Measurements from ENCODE around the gene KIF24. TPM values are rescaled to one million over a fixed set of nuclear protein-coding genes. Genes with fewer than 3 reads are reported as not detected.
A peak's percentile ranks its signal among the peaks of the same experiment; 100 is the strongest.

KIF24 gene, protein sequence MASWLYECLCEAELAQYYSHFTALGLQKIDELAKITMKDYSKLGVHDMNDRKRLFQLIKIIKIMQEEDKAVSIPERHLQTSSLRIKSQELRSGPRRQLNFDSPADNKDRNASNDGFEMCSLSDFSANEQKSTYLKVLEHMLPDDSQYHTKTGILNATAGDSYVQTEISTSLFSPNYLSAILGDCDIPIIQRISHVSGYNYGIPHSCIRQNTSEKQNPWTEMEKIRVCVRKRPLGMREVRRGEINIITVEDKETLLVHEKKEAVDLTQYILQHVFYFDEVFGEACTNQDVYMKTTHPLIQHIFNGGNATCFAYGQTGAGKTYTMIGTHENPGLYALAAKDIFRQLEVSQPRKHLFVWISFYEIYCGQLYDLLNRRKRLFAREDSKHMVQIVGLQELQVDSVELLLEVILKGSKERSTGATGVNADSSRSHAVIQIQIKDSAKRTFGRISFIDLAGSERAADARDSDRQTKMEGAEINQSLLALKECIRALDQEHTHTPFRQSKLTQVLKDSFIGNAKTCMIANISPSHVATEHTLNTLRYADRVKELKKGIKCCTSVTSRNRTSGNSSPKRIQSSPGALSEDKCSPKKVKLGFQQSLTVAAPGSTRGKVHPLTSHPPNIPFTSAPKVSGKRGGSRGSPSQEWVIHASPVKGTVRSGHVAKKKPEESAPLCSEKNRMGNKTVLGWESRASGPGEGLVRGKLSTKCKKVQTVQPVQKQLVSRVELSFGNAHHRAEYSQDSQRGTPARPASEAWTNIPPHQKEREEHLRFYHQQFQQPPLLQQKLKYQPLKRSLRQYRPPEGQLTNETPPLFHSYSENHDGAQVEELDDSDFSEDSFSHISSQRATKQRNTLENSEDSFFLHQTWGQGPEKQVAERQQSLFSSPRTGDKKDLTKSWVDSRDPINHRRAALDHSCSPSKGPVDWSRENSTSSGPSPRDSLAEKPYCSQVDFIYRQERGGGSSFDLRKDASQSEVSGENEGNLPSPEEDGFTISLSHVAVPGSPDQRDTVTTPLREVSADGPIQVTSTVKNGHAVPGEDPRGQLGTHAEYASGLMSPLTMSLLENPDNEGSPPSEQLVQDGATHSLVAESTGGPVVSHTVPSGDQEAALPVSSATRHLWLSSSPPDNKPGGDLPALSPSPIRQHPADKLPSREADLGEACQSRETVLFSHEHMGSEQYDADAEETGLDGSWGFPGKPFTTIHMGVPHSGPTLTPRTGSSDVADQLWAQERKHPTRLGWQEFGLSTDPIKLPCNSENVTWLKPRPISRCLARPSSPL (N-terminal part only)
- total RNA-seq (under 1 TPM; 0.32 to 0.78 TPM), polyA plus RNA-seq (under 1 TPM in 1 of 2 donors, not detected in 1; 0.10 TPM)
- long read RNA-seq, donor 1, partial matches to known transcripts = 0 of 1 reads
- long read RNA-seq, donor 1, other reads (novel, unspliced or antisense) = 1 of 1 reads
- long read RNA-seq, donor 2, partial matches to known transcripts = 0 of 1 reads
- long read RNA-seq, donor 2, other reads (novel, unspliced or antisense) = 1 of 1 reads

DNA sequence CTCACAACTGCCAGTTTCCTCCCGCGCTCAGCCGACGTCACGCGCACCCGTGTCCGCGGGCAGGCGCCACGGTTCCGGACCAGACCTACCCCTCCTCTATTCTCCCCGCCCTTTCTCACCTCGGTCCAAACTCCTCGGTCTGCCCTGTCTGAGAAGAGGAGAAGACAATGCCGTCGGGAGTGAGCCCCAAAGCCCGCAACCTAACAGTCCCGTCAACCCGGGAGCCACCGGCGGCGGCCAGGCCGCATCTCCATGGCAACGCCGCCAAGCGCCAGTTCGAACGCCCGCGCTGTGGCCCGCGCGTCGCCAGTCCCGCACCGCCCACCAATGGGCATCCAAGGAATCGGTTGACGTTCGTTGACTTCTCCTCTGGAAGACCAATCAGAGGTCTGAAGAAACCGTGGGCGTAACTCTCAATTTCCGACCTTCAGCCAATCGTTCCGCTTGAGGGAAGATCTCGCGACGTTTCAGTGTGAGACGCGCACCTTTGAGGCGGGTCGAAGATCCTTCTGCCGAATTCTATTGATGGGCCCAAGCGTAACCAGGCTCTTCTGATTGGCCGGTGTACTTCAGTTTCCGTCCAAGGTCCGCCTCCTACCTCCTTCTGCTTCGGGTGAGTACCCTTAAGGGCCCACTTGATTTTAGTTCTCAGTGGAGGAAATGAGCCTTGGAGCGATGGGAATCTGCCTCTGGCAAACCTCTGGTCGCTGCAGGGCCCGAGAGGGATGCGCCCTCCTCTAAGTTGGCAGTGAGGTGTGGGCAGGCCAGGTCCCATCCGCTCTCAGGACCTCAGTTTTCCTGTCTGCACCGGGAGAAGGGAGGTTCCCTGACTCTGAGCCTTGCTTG, at the start of gene KIF24, which contains the start of gene NUDT2:
Gene KIF24, minus strand, starts transcription at position 282 of the 846 bp plus-strand sequence. CDS start 17,922 bp downstream, outside the sequence.
Gene NUDT2, plus strand, starts transcription at position 583 of the 846 bp plus-strand sequence. CDS start 9,471 bp downstream, outside the sequence.
- Histone ChIP-seq H3K36me3 (ENCODE audit: control insufficient read depth in 1 of 2, insufficient read depth in 2 of 2, low read length in 1 of 2) (no peaks in the 10 kb centered on the region), H3K4me3 (ENCODE audit: low read length in 2 of 2) (peak within 1 kb of the TSS; percentile 76 to 84), H3K27me3 (ENCODE audit: control insufficient read depth in 1 of 2, insufficient read depth in 2 of 2, low read length in 1 of 2) (no peaks in the 10 kb centered on the region), H3K4me1 (ENCODE audit: control insufficient read depth in 1 of 2, insufficient read depth in 2 of 2, low read length in 2 of 2) (no peaks in the 10 kb centered on the region), H3K27ac (ENCODE audit: low read depth in 1 of 2, low read length in 2 of 2) (peak within 1 kb of the TSS in 1 of 2 donors; percentile 93), H3K9me3 (ENCODE audit: control insufficient read depth, low read length) (no peaks in the 10 kb centered on the region)
- peak; percentile 98 for DNase-seq
- intact Hi-C loops (cut with DNase I) = loop anchor here in 1 of 2 donors (1.0 to 10.0 kb wide), 2 partner anchors 48 to 204 kb away; partner anchors contain the start of gene DCAF12
- 0% methylated on average over 57 to 64 of the region's 64 CpGs for WGBS, 2 donors
- ATAC-seq (ENCODE audit: low FRiP score) = peak; percentile 98

GRCh38 chr9:34378376-34379060, 49.5 kb upstream of the KIF24 start:
- no peak overlapping the region for H3K4me3 ChIP-seq (ENCODE audit: low read length in 2 of 2)
- DNase-seq (no peak), ATAC-seq (ENCODE audit: low FRiP score) (no peak)
- H3K4me1 ChIP-seq (ENCODE audit: control insufficient read depth in 1 of 2, insufficient read depth in 2 of 2, low read length in 2 of 2) = no peaks in the 10 kb centered on the region
- no peaks in the 10 kb centered on the region for H3K36me3 ChIP-seq (ENCODE audit: control insufficient read depth in 1 of 2, insufficient read depth in 2 of 2, low read length in 1 of 2)
- 95 to 96% methylated on average over 3 of the region's 3 CpGs for WGBS, 2 donors
- H3K9me3 ChIP-seq (ENCODE audit: control insufficient read depth, low read length) = no peaks in the 10 kb centered on the region
- no peaks in the 10 kb centered on the region for H3K27me3 ChIP-seq (ENCODE audit: control insufficient read depth in 1 of 2, insufficient read depth in 2 of 2, low read length in 1 of 2)
- intact Hi-C loops (cut with DNase I) = loop anchor here (1.0 to 5.0 kb wide), 3 partner anchors 46 to 126 kb away; no protein-coding TSS in a partner anchor
- H3K27ac ChIP-seq (ENCODE audit: low read depth in 1 of 2, low read length in 2 of 2) = no peak overlapping the region

GRCh38 chr9:34377404-34377746, 48.3 kb upstream of the KIF24 start:
- Histone ChIP-seq H3K27me3 (ENCODE audit: control insufficient read depth in 1 of 2, insufficient read depth in 2 of 2, low read length in 1 of 2) (no peaks in the 10 kb centered on the region), H3K9me3 (ENCODE audit: control insufficient read depth, low read length) (no peaks in the 10 kb centered on the region), H3K4me1 (ENCODE audit: control insufficient read depth in 1 of 2, insufficient read depth in 2 of 2, low read length in 2 of 2) (no peaks in the 10 kb centered on the region), H3K36me3 (ENCODE audit: control insufficient read depth in 1 of 2, insufficient read depth in 2 of 2, low read length in 1 of 2) (no peaks in the 10 kb centered on the region), H3K4me3 (ENCODE audit: low read length in 2 of 2) (peak overlapping the region; percentile 39 to 56), H3K27ac (ENCODE audit: low read depth in 1 of 2, low read length in 2 of 2) (no peak overlapping the region)
- DNase-seq = peak; percentile 56 to 80
- 0 to 1% methylated on average over 21 of the region's 21 CpGs for WGBS, 2 donors
- intact Hi-C loops (cut with DNase I) = loop anchor here in 1 of 2 donors (1.0 to 5.0 kb wide), 2 partner anchors 48 to 125 kb away; partner anchors contain the start of genes KIF24 and NUDT2
- ATAC-seq (ENCODE audit: low FRiP score) = no peak

DNA sequence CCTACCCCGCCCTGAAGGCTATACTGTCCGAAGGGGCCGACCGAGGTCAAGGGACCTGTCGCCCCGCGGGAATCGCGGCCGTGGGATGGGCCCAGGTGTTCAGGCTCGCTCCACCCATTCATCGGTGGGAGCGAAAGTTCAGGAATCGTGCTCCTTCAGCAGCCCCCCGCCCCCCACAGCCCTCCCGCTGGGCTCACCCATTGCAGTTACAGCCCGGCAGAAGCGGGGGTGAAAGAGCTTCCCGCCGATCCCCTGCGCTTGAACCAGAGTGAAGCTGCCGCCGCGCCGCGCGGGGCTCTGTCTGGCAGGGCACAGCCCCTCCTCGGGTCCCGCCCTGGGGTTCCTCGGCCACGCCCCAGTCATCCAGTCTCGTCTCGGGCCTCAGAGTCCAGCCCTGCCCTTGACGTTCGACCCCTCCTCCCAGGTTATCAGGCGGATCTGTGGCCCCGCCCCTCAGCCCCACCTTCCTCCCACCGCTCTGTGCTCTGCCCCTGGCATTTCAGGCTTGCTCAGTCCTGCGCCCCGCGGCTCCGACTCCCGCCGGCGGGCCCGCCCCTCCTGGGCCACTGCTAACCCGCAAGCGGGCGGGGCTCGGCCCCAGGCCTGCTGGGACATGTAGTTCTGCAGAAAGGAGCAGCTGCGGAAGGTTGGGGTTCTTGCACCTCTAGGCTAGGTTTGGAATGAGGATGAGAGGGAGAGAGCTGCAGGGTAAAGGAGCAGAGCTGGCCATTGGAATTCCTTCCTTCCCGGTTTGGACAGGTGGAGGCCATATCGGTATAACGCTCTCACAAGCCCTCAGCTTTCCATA, 47.7 kb upstream of the KIF24 start, which contains the start of gene MYORG:
Gene MYORG, minus strand, starts transcription at position 303 of the 808 bp plus-strand sequence. CDS start 3,955 bp downstream, outside the sequence.
- intact Hi-C loops (cut with DNase I) = loop anchor here in 1 of 2 donors (1.0 to 5.0 kb wide), 2 partner anchors 47 to 124 kb away; partner anchors contain the start of genes KIF24 and NUDT2
- Histone ChIP-seq H3K27me3 (ENCODE audit: control insufficient read depth in 1 of 2, insufficient read depth in 2 of 2, low read length in 1 of 2) (no peaks in the 10 kb centered on the region), H3K4me1 (ENCODE audit: control insufficient read depth in 1 of 2, insufficient read depth in 2 of 2, low read length in 2 of 2) (no peaks in the 10 kb centered on the region), H3K27ac (ENCODE audit: low read depth in 1 of 2, low read length in 2 of 2) (peak within 1 kb of the TSS in 1 of 2 donors; percentile 23), H3K4me3 (ENCODE audit: low read length in 2 of 2) (peak within 1 kb of the TSS; percentile 39 to 56), H3K9me3 (ENCODE audit: control insufficient read depth, low read length) (no peaks in the 10 kb centered on the region), H3K36me3 (ENCODE audit: control insufficient read depth in 1 of 2, insufficient read depth in 2 of 2, low read length in 1 of 2) (no peaks in the 10 kb centered on the region)
- 0% methylated on average over 48 to 54 of the region's 54 CpGs for WGBS, 2 donors
- ATAC-seq (ENCODE audit: low FRiP score) (peak; percentile 91), DNase-seq (peak; percentile 96)

DNA sequence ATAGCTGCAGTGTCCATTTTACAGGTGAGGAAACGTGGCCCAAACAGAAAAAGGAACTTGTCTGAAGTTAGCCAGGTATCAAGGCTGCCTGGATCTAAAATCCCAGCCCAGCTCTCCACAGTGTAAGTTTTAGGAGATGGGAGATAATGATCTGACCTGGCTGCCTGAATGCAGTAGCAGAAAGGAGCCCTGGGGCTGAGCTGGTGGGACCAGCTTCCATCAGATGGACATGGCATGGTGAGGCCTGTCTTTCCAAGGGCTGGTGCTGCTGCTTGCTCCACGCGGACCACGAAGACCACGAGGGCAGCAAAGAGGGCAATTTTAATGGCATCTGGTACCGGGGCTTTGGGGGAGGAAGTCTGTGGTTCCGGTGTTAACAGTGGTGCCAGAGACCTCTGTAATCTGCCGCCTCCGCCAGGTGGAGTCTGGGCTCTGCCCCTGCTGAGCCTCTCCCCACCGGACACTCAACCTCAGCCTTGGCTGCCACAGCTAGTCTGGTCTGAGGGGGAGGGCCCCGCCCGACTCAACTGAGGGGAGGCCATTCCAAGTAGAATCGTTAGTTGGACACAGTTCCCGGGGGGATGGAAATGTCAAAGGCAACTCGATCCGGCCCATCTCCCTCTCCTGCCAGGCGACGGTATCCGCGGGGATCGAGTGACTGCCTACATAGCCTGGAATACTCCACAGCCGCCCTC, 47.0 kb upstream of the KIF24 start:
- no peaks in the 10 kb centered on the region for H3K4me1 ChIP-seq (ENCODE audit: control insufficient read depth in 1 of 2, insufficient read depth in 2 of 2, low read length in 2 of 2)
- peak overlapping the region; percentile 14 to 39 for H3K4me3 ChIP-seq (ENCODE audit: low read length in 2 of 2)
- no peaks in the 10 kb centered on the region for H3K36me3 ChIP-seq (ENCODE audit: control insufficient read depth in 1 of 2, insufficient read depth in 2 of 2, low read length in 1 of 2)
- intact Hi-C loops (cut with DNase I) = loop anchor here in 1 of 2 donors (5.0 kb wide), 1 partner anchor 124 kb away; no protein-coding TSS in a partner anchor
- 10 to 12% methylated on average over 22 of the region's 22 CpGs for WGBS, 2 donors
- DNase-seq = peak; percentile 62 to 80
- no peaks in the 10 kb centered on the region for H3K9me3 ChIP-seq (ENCODE audit: control insufficient read depth, low read length)
- no peaks in the 10 kb centered on the region for H3K27me3 ChIP-seq (ENCODE audit: control insufficient read depth in 1 of 2, insufficient read depth in 2 of 2, low read length in 1 of 2)
- H3K27ac ChIP-seq (ENCODE audit: low read depth in 1 of 2, low read length in 2 of 2) = peak overlapping the region in 1 of 2 donors; percentile 23
- peak; percentile 29 for ATAC-seq (ENCODE audit: low FRiP score)

DNA sequence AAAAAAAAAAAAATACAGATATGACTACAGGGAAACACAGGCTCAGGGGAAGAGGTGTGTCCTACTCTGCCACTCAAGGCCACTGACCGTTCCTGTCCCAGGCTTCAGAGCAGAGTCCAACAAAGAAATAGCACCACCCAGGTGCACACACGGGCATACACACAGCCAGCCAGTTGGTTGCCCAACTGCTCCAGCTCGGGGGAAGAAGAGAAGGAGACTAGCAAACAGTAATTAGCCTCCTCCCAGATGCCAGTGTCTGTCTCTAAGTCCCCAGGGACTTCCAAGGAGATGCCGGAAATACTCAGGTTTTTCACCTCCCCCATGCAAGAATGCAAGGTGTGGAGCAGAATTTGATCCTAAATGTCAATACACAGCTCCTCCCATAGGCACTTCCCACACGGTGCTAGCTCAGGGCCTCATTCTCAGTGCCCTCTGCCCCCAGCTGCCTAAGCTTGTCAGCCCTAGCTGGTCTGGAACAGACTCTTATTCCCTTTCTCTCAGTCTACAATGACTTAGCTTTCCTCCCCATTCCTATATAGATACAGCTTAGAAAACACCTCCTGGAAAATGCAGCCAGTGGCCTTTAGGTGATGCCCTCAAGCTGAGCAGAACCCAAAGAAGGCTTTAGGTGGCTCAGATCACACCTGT, 46.0 kb upstream of the KIF24 start:
- H3K4me1 ChIP-seq (ENCODE audit: control insufficient read depth in 1 of 2, insufficient read depth in 2 of 2, low read length in 2 of 2) = no peaks in the 10 kb centered on the region
- peaks cover 0 to 2% of the 10 kb centered on the region in 2 donors for H3K36me3 ChIP-seq (ENCODE audit: control insufficient read depth in 1 of 2, insufficient read depth in 2 of 2, low read length in 1 of 2)
- 69 to 70% methylated on average over 5 of the region's 5 CpGs for WGBS, 2 donors
- DNase-seq (no peak), ATAC-seq (ENCODE audit: low FRiP score) (no peak)
- H3K27me3 ChIP-seq (ENCODE audit: control insufficient read depth in 1 of 2, insufficient read depth in 2 of 2, low read length in 1 of 2) = no peaks in the 10 kb centered on the region
- no peak overlapping the region for H3K4me3 ChIP-seq (ENCODE audit: low read length in 2 of 2)
- H3K9me3 ChIP-seq (ENCODE audit: control insufficient read depth, low read length) = no peaks in the 10 kb centered on the region
- no peak overlapping the region for H3K27ac ChIP-seq (ENCODE audit: low read depth in 1 of 2, low read length in 2 of 2)
- intact Hi-C loops (cut with DNase I) = loop anchor here in 1 of 2 donors (5.0 kb wide), 1 partner anchor 123 kb away; no protein-coding TSS in a partner anchor

All from aorta (tissue), 5 donors.